NCI-H2029 treated with DMSO at 0.1 percent for 48 hours (cell line): ENCODE measurements around the gene GOLGA6L9.
"Not testable (repeated sequence)": the region's sequence is repeated elsewhere in the genome, so short reads cannot be mapped to it uniquely, and the experiment has no call there.

ENCODE experiments used
- DNase-seq: peaks from one replicate; lab custom pipeline; 2025; lab: John Stamatoyannopoulos, UW

GOLGA6L9 gene

DNA sequence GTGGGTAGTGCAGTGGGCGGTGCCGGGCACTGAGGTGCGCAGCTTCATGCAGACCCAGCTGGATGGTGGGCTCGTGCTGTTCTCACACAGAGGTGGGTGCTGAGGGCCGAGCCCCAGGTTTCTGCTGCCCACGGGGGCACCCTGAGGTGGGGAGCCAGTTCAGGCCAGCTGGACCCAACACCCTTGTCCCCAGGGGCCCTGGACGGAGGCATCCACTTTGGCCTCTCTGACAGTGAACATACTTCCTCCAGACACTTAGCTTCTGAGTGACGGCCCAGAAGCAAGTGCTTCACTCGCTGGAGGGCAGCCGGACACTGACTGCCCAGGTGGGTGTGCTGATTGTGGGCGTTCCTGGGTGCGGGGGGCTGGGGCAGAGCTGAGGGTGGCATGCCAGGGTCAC, 39.8 kb downstream of the GOLGA6L9 start:
- DNase-seq: not testable (repeated sequence)

DNA sequence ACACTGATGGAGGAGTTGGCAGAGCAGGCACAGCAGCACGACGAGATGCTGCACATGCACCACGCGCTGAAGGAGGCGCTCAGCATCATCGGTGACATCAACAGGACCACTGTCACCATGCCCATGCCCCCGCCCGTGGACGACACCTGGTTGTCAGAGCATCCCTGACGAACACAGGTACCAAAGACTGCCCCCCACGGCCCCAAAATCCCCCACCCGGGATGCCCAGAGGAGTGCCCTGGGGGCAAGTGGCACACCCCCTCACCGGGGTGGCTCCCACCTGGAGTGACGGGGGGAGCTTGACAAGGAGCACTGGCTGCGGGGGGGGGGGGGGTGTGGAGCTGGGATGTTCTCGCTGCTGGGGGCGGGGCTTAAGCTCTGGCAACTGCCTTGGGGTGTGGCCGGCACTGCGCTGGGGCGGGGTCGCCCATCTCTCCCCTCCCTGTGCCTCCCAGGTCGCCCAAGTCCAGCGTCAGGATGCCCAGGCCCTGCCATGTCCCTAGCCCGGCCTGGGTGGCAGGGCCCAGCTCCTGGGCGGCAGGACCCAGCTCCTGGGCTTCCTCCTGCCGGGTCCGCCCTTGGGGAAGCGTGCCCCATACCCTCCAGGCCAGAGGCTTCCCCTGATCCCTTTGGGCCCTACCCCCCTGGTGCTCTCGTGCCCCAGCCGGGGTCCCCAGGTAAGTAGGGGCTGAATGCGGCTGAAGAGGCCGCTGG, 42.8 kb downstream of the GOLGA6L9 start:
- not testable (repeated sequence) for DNase-seq

DNA sequence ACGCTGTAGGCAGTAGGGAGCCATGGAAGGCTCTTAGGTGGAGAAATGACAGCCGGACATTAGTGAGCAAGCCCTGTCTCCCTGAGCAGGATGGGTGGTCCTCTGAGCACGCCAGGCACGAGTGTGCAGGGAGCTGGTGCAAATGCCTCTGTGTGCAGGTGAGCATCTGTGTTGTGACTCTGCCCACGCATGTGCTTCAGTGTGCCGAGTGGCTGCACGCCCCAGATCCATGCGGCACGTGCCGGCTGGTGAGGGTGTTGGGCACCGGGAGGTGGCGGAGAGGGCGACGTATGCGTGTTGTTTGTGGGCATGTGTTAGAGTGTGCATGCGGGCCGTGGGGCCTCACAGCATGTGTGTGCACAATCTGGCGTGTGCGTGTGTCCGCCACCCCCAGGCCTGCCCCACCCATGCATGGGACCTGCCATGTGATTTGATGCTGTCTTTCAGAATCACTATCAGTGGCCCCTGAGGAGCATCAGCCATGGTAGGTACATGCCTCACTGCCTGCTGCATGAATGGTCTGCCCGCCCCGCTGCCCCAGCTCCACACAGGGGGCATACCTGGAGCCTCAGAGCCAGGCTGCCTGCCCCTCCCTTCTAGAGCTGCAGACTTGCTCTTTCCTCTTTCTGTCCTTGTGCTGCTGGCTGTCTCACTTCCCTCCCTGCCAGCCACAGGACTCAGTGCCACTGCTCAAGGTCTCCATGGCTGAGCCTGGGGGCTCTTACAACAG, 45.1 kb downstream of the GOLGA6L9 start:
- not testable (repeated sequence) for DNase-seq

DNA sequence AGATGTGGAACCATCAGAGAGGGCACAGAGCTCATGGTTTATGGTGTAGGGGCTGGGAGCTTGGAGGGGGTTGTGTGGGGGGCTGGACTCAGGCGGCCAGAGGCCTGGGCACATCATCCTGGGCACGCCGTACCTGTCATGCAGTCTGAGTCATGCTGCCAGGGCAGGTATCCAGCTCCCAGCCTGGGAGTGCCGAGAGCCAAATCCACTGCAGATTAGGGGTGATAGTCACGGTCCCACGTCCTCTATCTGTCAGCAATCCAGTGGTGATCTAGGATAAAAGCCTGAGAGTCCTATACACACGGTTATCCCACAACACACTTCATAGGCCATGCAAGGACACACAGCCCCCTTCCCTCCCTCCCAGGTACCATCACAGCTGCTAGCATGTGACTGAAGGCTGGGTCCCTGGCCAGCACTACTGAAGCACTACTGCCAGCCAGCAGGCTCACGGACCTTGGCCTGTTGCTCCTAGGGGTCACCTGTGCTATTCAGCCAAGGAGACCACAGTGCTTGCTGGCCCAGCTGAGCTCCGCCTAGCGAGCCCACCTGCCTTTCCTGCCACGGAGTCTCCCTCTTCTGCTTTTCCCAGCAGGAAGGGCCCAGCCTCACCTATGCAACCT, 45.8 kb downstream of the GOLGA6L9 start:
- DNase-seq: not testable (repeated sequence)

DNA sequence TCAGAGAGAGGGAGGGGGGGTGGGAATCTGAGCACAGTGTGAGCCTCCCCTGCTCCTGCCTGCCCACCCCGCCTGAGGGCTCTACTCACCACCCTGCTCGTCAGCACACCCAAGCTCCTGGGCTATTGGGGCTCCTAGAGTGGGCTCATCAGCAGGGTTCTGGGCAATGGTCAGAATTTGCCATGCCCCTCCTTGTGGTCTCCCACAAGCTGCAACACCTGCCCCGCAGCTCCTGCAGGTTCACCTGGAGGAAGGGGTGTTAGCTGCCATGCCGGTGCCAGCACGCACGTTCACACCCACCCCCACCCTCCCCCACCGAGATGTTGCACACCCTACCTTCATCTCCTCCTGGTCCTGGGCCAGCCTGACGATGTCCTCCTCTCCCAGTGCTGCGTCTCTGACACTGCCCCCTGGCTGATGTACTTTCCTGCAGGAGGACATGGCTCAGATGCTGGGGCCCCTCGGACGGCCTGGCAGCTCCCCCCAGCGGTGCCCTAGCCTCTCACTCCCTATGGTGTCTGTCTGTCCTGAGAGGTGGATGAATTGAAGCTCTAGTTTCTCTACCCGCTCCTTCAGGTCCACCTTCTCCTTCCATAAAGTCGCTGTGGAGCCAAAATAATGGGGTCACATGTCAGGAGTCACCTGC, 47.2 kb downstream of the GOLGA6L9 start:
- DNase-seq: not testable (repeated sequence)

DNA sequence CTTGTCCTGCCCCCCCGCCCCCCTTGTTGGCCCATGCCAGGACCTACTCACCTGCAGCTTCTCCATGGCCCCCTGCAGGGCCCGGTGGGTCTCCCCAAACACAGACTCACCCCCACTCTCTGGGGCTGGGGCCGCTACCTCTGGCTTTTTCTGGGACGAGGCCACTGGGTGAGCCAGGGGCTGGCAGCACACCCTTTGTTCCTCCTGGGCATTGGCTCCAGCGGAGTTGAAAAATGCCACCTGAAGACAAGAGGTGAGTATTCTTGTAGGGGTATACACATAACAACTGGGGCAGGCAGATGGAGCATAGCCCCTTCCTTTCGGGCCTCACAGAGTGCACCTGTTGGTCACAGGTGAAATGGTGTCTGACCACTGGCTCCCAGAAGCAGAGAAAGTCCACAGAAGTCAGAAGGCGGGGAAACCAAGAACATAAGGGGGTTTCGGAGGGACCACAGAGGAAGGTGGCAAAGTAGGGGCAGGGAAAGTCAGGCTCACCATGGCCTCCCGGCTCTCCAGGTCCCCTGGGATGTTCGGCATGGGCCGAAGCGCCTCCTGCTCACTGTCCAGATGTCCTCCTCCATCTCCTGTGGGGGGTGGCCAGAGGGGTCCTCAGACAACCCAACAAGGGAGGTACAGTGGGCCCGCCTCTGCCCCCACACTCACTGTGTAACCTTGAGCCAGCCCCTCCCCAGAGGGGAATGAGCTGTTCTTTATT, 47.9 kb downstream of the GOLGA6L9 start:
- not testable (repeated sequence) for DNase-seq
